Measurements from ENCODE around the gene EIF2D. TPM values are rescaled to one million over a fixed set of nuclear protein-coding genes. Genes with fewer than 3 reads are reported as not detected.

EIF2D gene
- total and polyA plus RNA-seq, 9 of the 15 experiments (the other 6 are each of a cell fraction or from before 2014, with no cell fraction given), result 81.1 to 138 (median 93.9) TPM

- TF ChIP-seq CSDE1 (IDR thresholded peaks at IDR 0.05), result no peak
- peak; percentile 98 for TF ChIP-seq TAL1 (IDR thresholded peaks at IDR 0.05)
- no peak for TF ChIP-seq USF1 (CRISPR knock-in tag; IDR thresholded peaks at IDR 0.05)
These were observed 40.0 kb upstream of the EIF2D start (continued) for GRCh38 chr1:206651958-206652890.

GRCh38 chr1:206651014-206651413 lies 38.7 kb upstream of the EIF2D start:
- Histone ChIP-seq H3K4me3 (no peak overlapping the region), H3K79me2 (ENCODE audit: control insufficient read depth, insufficient read depth, low read length) (peaks cover 44% of the 10 kb centered on the region), H3K9ac (ENCODE audit: insufficient read depth in 1 of 2, low read depth in 2 of 2, low read length in 2 of 2) (no peak overlapping the region), H3K9me1 (ENCODE audit: control insufficient read depth, insufficient read depth, low read length) (no peaks in the 10 kb centered on the region), H3K27me3 (ENCODE audit: control insufficient read depth in 2 of 2, insufficient read depth in 2 of 2, low read length in 2 of 2) (no peaks in the 10 kb centered on the region), H3K4me2 (ENCODE audit: insufficient read depth, low read length) (peak overlapping the region; percentile 62; the same call in 1 of the 2 replicates), H3K9me3 (replicated peaks; ENCODE audit: control insufficient read depth, insufficient read depth, low read depth, low read length) (no peaks in the 10 kb centered on the region), H2AFZ (ENCODE audit: low read depth, low read length) (no peak overlapping the region), H3K36me3 (ENCODE audit: control insufficient read depth, insufficient read depth, low read length) (peaks cover 65% of the 10 kb centered on the region), H3K4me1 (replicated peaks in 1 of 2; ENCODE audit: control insufficient read depth in 2 of 2, insufficient read depth in 2 of 2, low read length in 2 of 2) (peaks cover 16 to 63% of the 10 kb centered on the region in 2 experiments), H3K27ac (ENCODE audit: extremely low read depth, low read depth, low read length) (peak overlapping the region; percentile 71), H4K20me1 (replicated peaks; ENCODE audit: control insufficient read depth, insufficient read depth, low read length) (no peaks in the 10 kb centered on the region)
- FAIRE-seq (peak; percentile 23), ATAC-seq (no peak), DNase-seq (ENCODE audit: extremely low read depth in 1 of 4, low spot score in 3 of 4) (no peak)
- no TSS peak for BruUV-seq (replicated peaks)
- 32% methylated on average over 3 of the region's 3 CpGs for WGBS (ENCODE audit: insufficient coverage, low coverage, missing lambda C conversion rate)
- POLR2A ChIA-PET, result interaction anchor here (0.6 to 7.8 kb wide), 6 partner anchors 8 to 114 kb away, joined by 3 to 59 read pairs (median 13); partner anchors contain the start of gene DYRK3
- in situ Hi-C loops (cut with MboI) (no loop called here), intact Hi-C loops (cut with micrococcal nuclease) (no loop called here)
- CTCF ChIA-PET (ENCODE audit: low intra/inter-chr PET ratio), result no interaction called here
- TF ChIP-seq HSF4 (CRISPR knock-in tag; IDR thresholded peaks at IDR 0.05; ENCODE audit: borderline replicate concordance) (peak; percentile 31; the same call in 1 of the 2 replicates), ZNF644 (tag; IDR thresholded peaks at IDR 0.05; ENCODE audit: low read depth) (0 out of 2 replicates have a peak, but pooled peaks have one; percentile 3), MIER1 (IDR thresholded peaks at IDR 0.05; ENCODE audit: low read depth) (peak; percentile 94), CBFA2T3 (IDR thresholded peaks at IDR 0.05) (peak; percentile 42), CTBP1 (IDR thresholded peaks at IDR 0.05; ENCODE audit: borderline replicate concordance) (0 out of 2 replicates have a peak, but pooled peaks have one; percentile 19), GATAD2A (IDR thresholded peaks at IDR 0.05) (0 out of 2 replicates have a peak, but pooled peaks have one; percentile 48), ELF2 (CRISPR knock-in tag; IDR thresholded peaks at IDR 0.05) (no peak), RB1 (IDR thresholded peaks at IDR 0.05; ENCODE audit: low read depth) (no peak)
